ENCODE results near the gene RBMS2.
"Not testable (repeated sequence)": the region's sequence is repeated elsewhere in the genome, so short reads cannot be mapped to it uniquely, and the experiment has no call there.

The RBMS2 gene

GRCh38 chr12:56546680-56547079 is 25.1 kb downstream of the RBMS2 start:
- no peak overlapping the region for H3K27ac ChIP-seq (ENCODE audit: low read length)
- H3K36me3 ChIP-seq (ENCODE audit: control insufficient read depth in 1 of 2, insufficient read depth in 2 of 2, low read length in 2 of 2): no peaks in the 10 kb centered on the region
- H3K4me3 ChIP-seq (ENCODE audit: low read depth in 1 of 2, low read length in 2 of 2): no peak overlapping the region
- no peaks in the 10 kb centered on the region for H3K27me3 ChIP-seq (ENCODE audit: low read depth, low read length)
- no peaks in the 10 kb centered on the region for H3K9me3 ChIP-seq (ENCODE audit: control insufficient read depth in 1 of 2, low read length in 2 of 2)
- no peaks in the 10 kb centered on the region for H3K4me1 ChIP-seq (ENCODE audit: control insufficient read depth in 1 of 2, insufficient read depth in 2 of 2, low read length in 2 of 2)

GRCh38 chr12:56551070-56551469 is 29.4 kb downstream of the RBMS2 start:
- Histone ChIP-seq H3K27me3 (ENCODE audit: low read depth, low read length) (no peaks in the 10 kb centered on the region), H3K4me1 (ENCODE audit: control insufficient read depth in 1 of 2, insufficient read depth in 2 of 2, low read length in 2 of 2) (peaks cover 0 to 4% of the 10 kb centered on the region in 2 donors), H3K9me3 (ENCODE audit: control insufficient read depth in 1 of 2, low read length in 2 of 2) (no peaks in the 10 kb centered on the region), H3K36me3 (ENCODE audit: control insufficient read depth in 1 of 2, insufficient read depth in 2 of 2, low read length in 2 of 2) (no peaks in the 10 kb centered on the region), H3K27ac (ENCODE audit: low read length) (no peak overlapping the region), H3K4me3 (ENCODE audit: low read depth in 1 of 2, low read length in 2 of 2) (no peak overlapping the region)

GRCh38 chr12:56565510-56566101 is 44.0 kb downstream of the RBMS2 start:
- Histone ChIP-seq H3K9me3 (ENCODE audit: control insufficient read depth in 1 of 2, low read length in 2 of 2) (no peaks in the 10 kb centered on the region), H3K27ac (ENCODE audit: low read length) (peak overlapping the region; percentile 57), H3K4me3 (ENCODE audit: low read depth in 1 of 2, low read length in 2 of 2) (peak overlapping the region; percentile 19), H3K36me3 (ENCODE audit: control insufficient read depth in 1 of 2, insufficient read depth in 2 of 2, low read length in 2 of 2) (peaks cover 0 to 2% of the 10 kb centered on the region in 2 donors), H3K4me1 (ENCODE audit: control insufficient read depth in 1 of 2, insufficient read depth in 2 of 2, low read length in 2 of 2) (peaks cover 5 to 27% of the 10 kb centered on the region in 2 donors), H3K27me3 (ENCODE audit: low read depth, low read length) (no peaks in the 10 kb centered on the region)

- Histone ChIP-seq H3K27me3 (ENCODE audit: low read depth, low read length) (no peaks in the 10 kb centered on the region), H3K36me3 (ENCODE audit: control insufficient read depth in 1 of 2, insufficient read depth in 2 of 2, low read length in 2 of 2) (peaks cover 0 to 2% of the 10 kb centered on the region in 2 donors), H3K4me1 (ENCODE audit: control insufficient read depth in 1 of 2, insufficient read depth in 2 of 2, low read length in 2 of 2) (peaks cover 5 to 27% of the 10 kb centered on the region in 2 donors), H3K9me3 (ENCODE audit: control insufficient read depth in 1 of 2, low read length in 2 of 2) (no peaks in the 10 kb centered on the region), H3K27ac (ENCODE audit: low read length) (no peak overlapping the region), H3K4me3 (ENCODE audit: low read depth in 1 of 2, low read length in 2 of 2) (no peak overlapping the region)
These were observed 46.5 kb downstream of the RBMS2 start for GRCh38 chr12:56568146-56568545.

GRCh38 chr12:56571121-56571520 is 49.5 kb downstream of the RBMS2 start:
- no peak overlapping the region for H3K4me3 ChIP-seq (ENCODE audit: low read depth in 1 of 2, low read length in 2 of 2)
- no peaks in the 10 kb centered on the region for H3K27me3 ChIP-seq (ENCODE audit: low read depth, low read length)
- no peaks in the 10 kb centered on the region for H3K9me3 ChIP-seq (ENCODE audit: control insufficient read depth in 1 of 2, low read length in 2 of 2)
- H3K4me1 ChIP-seq (ENCODE audit: control insufficient read depth in 1 of 2, insufficient read depth in 2 of 2, low read length in 2 of 2): peaks cover 2 to 18% of the 10 kb centered on the region in 2 donors
- no peak overlapping the region for H3K27ac ChIP-seq (ENCODE audit: low read length)
- peaks cover 0 to 8% of the 10 kb centered on the region in 2 donors for H3K36me3 ChIP-seq (ENCODE audit: control insufficient read depth in 1 of 2, insufficient read depth in 2 of 2, low read length in 2 of 2)

- no peaks in the 10 kb centered on the region for H3K9me3 ChIP-seq (ENCODE audit: control insufficient read depth in 1 of 2, low read length in 2 of 2)
- H3K4me3 ChIP-seq (ENCODE audit: low read depth in 1 of 2, low read length in 2 of 2): no peak overlapping the region
- no peaks in the 10 kb centered on the region for H3K27me3 ChIP-seq (ENCODE audit: low read depth, low read length)
- peaks cover 0 to 7% of the 10 kb centered on the region in 2 donors for H3K4me1 ChIP-seq (ENCODE audit: control insufficient read depth in 1 of 2, insufficient read depth in 2 of 2, low read length in 2 of 2)
- H3K27ac ChIP-seq (ENCODE audit: low read length): no peak overlapping the region
- peaks cover 0 to 8% of the 10 kb centered on the region in 2 donors for H3K36me3 ChIP-seq (ENCODE audit: control insufficient read depth in 1 of 2, insufficient read depth in 2 of 2, low read length in 2 of 2)
These were observed 50.7 kb downstream of the RBMS2 start for GRCh38 chr12:56572288-56572687.

- Histone ChIP-seq H3K36me3 (ENCODE audit: control insufficient read depth in 1 of 2, insufficient read depth in 2 of 2, low read length in 2 of 2) (peaks cover 0 to 17% of the 10 kb centered on the region in 2 donors), H3K4me3 (ENCODE audit: low read depth in 1 of 2, low read length in 2 of 2) (no peak overlapping the region), H3K9me3 (ENCODE audit: control insufficient read depth in 1 of 2, low read length in 2 of 2) (no peaks in the 10 kb centered on the region), H3K27ac (ENCODE audit: low read length) (no peak overlapping the region), H3K4me1 (ENCODE audit: control insufficient read depth in 1 of 2, insufficient read depth in 2 of 2, low read length in 2 of 2) (no peaks in the 10 kb centered on the region), H3K27me3 (ENCODE audit: low read depth, low read length) (no peaks in the 10 kb centered on the region)
These were observed 52.6 kb downstream of the RBMS2 start for GRCh38 chr12:56574210-56574609.

GRCh38 chr12:56577248-56577647 is 55.6 kb downstream of the RBMS2 start:
- H3K36me3 ChIP-seq (ENCODE audit: control insufficient read depth in 1 of 2, insufficient read depth in 2 of 2, low read length in 2 of 2): peaks cover 10 to 28% of the 10 kb centered on the region in 2 donors
- H3K4me1 ChIP-seq (ENCODE audit: control insufficient read depth in 1 of 2, insufficient read depth in 2 of 2, low read length in 2 of 2); H3K27me3 ChIP-seq (ENCODE audit: low read depth, low read length); H3K9me3 ChIP-seq (ENCODE audit: control insufficient read depth in 1 of 2, low read length in 2 of 2); H3K4me3 ChIP-seq (ENCODE audit: low read depth in 1 of 2, low read length in 2 of 2); H3K27ac ChIP-seq (ENCODE audit: low read length): not testable (repeated sequence)

- no peaks in the 10 kb centered on the region for H3K27me3 ChIP-seq (ENCODE audit: low read depth, low read length)
- no peak overlapping the region for H3K27ac ChIP-seq (ENCODE audit: low read length)
- H3K9me3 ChIP-seq (ENCODE audit: control insufficient read depth in 1 of 2, low read length in 2 of 2): no peaks in the 10 kb centered on the region
- peaks cover 10 to 38% of the 10 kb centered on the region in 2 donors for H3K36me3 ChIP-seq (ENCODE audit: control insufficient read depth in 1 of 2, insufficient read depth in 2 of 2, low read length in 2 of 2)
- no peak overlapping the region for H3K4me3 ChIP-seq (ENCODE audit: low read depth in 1 of 2, low read length in 2 of 2)
- H3K4me1 ChIP-seq (ENCODE audit: control insufficient read depth in 1 of 2, insufficient read depth in 2 of 2, low read length in 2 of 2): no peaks in the 10 kb centered on the region
These were observed 57.4 kb downstream of the RBMS2 start for GRCh38 chr12:56578983-56579546.

GRCh38 chr12:56581418-56582145 is 60.0 kb downstream of the RBMS2 start:
- Histone ChIP-seq H3K27ac (ENCODE audit: low read length) (no peak overlapping the region), H3K27me3 (ENCODE audit: low read depth, low read length) (no peaks in the 10 kb centered on the region), H3K36me3 (ENCODE audit: control insufficient read depth in 1 of 2, insufficient read depth in 2 of 2, low read length in 2 of 2) (peaks cover 10 to 32% of the 10 kb centered on the region in 2 donors), H3K4me1 (ENCODE audit: control insufficient read depth in 1 of 2, insufficient read depth in 2 of 2, low read length in 2 of 2) (no peaks in the 10 kb centered on the region), H3K4me3 (ENCODE audit: low read depth in 1 of 2, low read length in 2 of 2) (no peak overlapping the region), H3K9me3 (ENCODE audit: control insufficient read depth in 1 of 2, low read length in 2 of 2) (no peaks in the 10 kb centered on the region)

- Histone ChIP-seq H3K4me1 (ENCODE audit: control insufficient read depth in 1 of 2, insufficient read depth in 2 of 2, low read length in 2 of 2) (no peaks in the 10 kb centered on the region), H3K27ac (ENCODE audit: low read length) (no peak overlapping the region), H3K36me3 (ENCODE audit: control insufficient read depth in 1 of 2, insufficient read depth in 2 of 2, low read length in 2 of 2) (peaks cover 23 to 53% of the 10 kb centered on the region in 2 donors), H3K4me3 (ENCODE audit: low read depth in 1 of 2, low read length in 2 of 2) (no peak overlapping the region), H3K27me3 (ENCODE audit: low read depth, low read length) (no peaks in the 10 kb centered on the region), H3K9me3 (ENCODE audit: control insufficient read depth in 1 of 2, low read length in 2 of 2) (no peaks in the 10 kb centered on the region)
These were observed 63.5 kb downstream of the RBMS2 start for GRCh38 chr12:56585098-56585497.

Data from muscle layer of duodenum (tissue), 2 donors.